ENCODE data around the gene MOB3B. TPM values are rescaled to one million over a fixed set of nuclear protein-coding genes. Genes with fewer than 3 reads are reported as not detected.

The MOB3B gene
- total and polyA plus RNA-seq, 2 of the 13 experiments (the other 11 are each of a cell fraction or from before 2014, with no cell fraction given) = 0.03 to 0.09 TPM

- intact Hi-C loops (cut with micrococcal nuclease; ENCODE audit: unreplicated experiment) = no loop called here
- Histone ChIP-seq H3K79me2 (ENCODE audit: insufficient read depth, low read length) (no peaks in the 10 kb centered on the region), H3K4me3 (replicated peaks in 1 of 3; ENCODE audit: insufficient read depth in 1 of 3, low read depth in 2 of 3, low read length in 3 of 3) (no peak overlapping the region), H3K4me1 (ENCODE audit: insufficient read depth, low read length) (peaks cover 12% of the 10 kb centered on the region), H3K4me2 (ENCODE audit: low read depth, low read length) (no peak overlapping the region), H3K9ac (ENCODE audit: insufficient read depth, low read depth, low read length) (no peak overlapping the region), H3K27me3 (ENCODE audit: control insufficient read depth in 1 of 2, insufficient read depth in 2 of 2, low read length in 2 of 2) (no peaks in the 10 kb centered on the region), H4K20me1 (ENCODE audit: insufficient read depth, low read length) (no peaks in the 10 kb centered on the region), H3K9me3 (ENCODE audit: low read length) (no peaks in the 10 kb centered on the region), H3K27ac (ENCODE audit: extremely low read length, insufficient read depth, low read length) (no peak overlapping the region), H2AFZ (ENCODE audit: low read length) (no peak overlapping the region), H3K36me3 (replicated peaks in 1 of 2; ENCODE audit: control insufficient read depth in 1 of 2, insufficient read depth in 2 of 2, low read length in 2 of 2) (no peaks in the 10 kb centered on the region)
- ATAC-seq = no peak
- BruUV-seq (replicated peaks) = no TSS peak
- DNase-seq (ENCODE audit: low spot score) = no peak
- in situ Hi-C loops (cut with HindIII; ENCODE audit: extremely low pct_ligation_motif_present, low pct_unique_long_range_greater_than_20kb) = no loop called here
- no peak for FAIRE-seq
- WGBS (ENCODE audit: low lambda C conversion rate) = 47% methylated on average over 6 of the region's 6 CpGs
- TF ChIP-seq FOXA1 (IDR thresholded peaks at IDR 0.05) (no peak), FOXA1 (CRISPR knock-in tag; IDR thresholded peaks at IDR 0.05) (no peak), CEBPG (CRISPR knock-in tag; IDR thresholded peaks at IDR 0.05) (no peak), ZBTB37 (CRISPR knock-in tag; IDR thresholded peaks at IDR 0.05) (no peak), IKZF4 (CRISPR knock-in tag; IDR thresholded peaks at IDR 0.05; ENCODE audit: borderline replicate concordance, low read depth, not compliant biosample characterization) (no peak), XBP1 (CRISPR knock-in tag; IDR thresholded peaks at IDR 0.05) (no peak), TBL1XR1 (IDR thresholded peaks at IDR 0.05; ENCODE audit: borderline replicate concordance, low read length, partially characterized antibody) (no peak), SPEN (CRISPR knock-in tag; IDR thresholded peaks at IDR 0.05; ENCODE audit: low read depth) (no peak), SP5 (CRISPR knock-in tag; IDR thresholded peaks at IDR 0.05; ENCODE audit: borderline replicate concordance, low read depth) (no peak)
- POLR2A ChIA-PET = no interaction called here
- CTCF ChIA-PET (ENCODE audit: low intra/inter-chr PET ratio, low total read pairs) = no interaction called here
Measured at GRCh38 chr9:27359763-27360162, 169.9 kb downstream of the MOB3B start.

GRCh38 chr9:27358007-27358406, 171.6 kb downstream of the MOB3B start:
- FAIRE-seq (no peak), ATAC-seq (no peak), DNase-seq (ENCODE audit: low spot score) (no peak)
- Histone ChIP-seq H3K79me2 (ENCODE audit: insufficient read depth, low read length) (no peaks in the 10 kb centered on the region), H3K4me1 (ENCODE audit: insufficient read depth, low read length) (peaks cover 12% of the 10 kb centered on the region), H3K4me3 (replicated peaks in 1 of 3; ENCODE audit: insufficient read depth in 1 of 3, low read depth in 2 of 3, low read length in 3 of 3) (no peak overlapping the region), H4K20me1 (ENCODE audit: insufficient read depth, low read length) (no peaks in the 10 kb centered on the region), H3K9ac (ENCODE audit: insufficient read depth, low read depth, low read length) (no peak overlapping the region), H3K9me3 (ENCODE audit: low read length) (no peaks in the 10 kb centered on the region), H2AFZ (ENCODE audit: low read length) (no peak overlapping the region), H3K27ac (ENCODE audit: extremely low read length, insufficient read depth, low read length) (no peak overlapping the region), H3K27me3 (ENCODE audit: control insufficient read depth in 1 of 2, insufficient read depth in 2 of 2, low read length in 2 of 2) (0 out of 5 replicates have a peak, but pooled peaks cover 0 to 2% of the 10 kb centered on the region in 2 experiments), H3K36me3 (replicated peaks in 1 of 2; ENCODE audit: control insufficient read depth in 1 of 2, insufficient read depth in 2 of 2, low read length in 2 of 2) (no peaks in the 10 kb centered on the region), H3K4me2 (ENCODE audit: low read depth, low read length) (no peak overlapping the region)
- ChIA-PET CTCF (ENCODE audit: low intra/inter-chr PET ratio, low total read pairs) (no interaction called here), POLR2A (no interaction called here)
- intact Hi-C loops (cut with micrococcal nuclease; ENCODE audit: unreplicated experiment) (no loop called here), in situ Hi-C loops (cut with HindIII; ENCODE audit: extremely low pct_ligation_motif_present, low pct_unique_long_range_greater_than_20kb) (no loop called here)
- BruUV-seq (replicated peaks) = no TSS peak
- TF ChIP-seq TEF (CRISPR knock-in tag; IDR thresholded peaks at IDR 0.05) (no peak), ZNF512B (CRISPR knock-in tag; IDR thresholded peaks at IDR 0.05; ENCODE audit: borderline replicate concordance) (no peak), MATR3 (CRISPR knock-in tag; IDR thresholded peaks at IDR 0.05) (no peak), RFXAP (CRISPR knock-in tag; IDR thresholded peaks at IDR 0.05; ENCODE audit: borderline replicate concordance) (no peak), BRD4 (CRISPR knock-in tag; IDR thresholded peaks at IDR 0.05) (no peak), ATF4 (CRISPR knock-in tag; IDR thresholded peaks at IDR 0.05) (no peak)

Measured in HepG2 (cell line).